HG02759 (cell line): Measurements from ENCODE around the gene KRT38.
"Not testable (repeated sequence)": the region's sequence is repeated elsewhere in the genome, so short reads cannot be mapped to it uniquely, and the experiment has no call there.

ENCODE experiments used
- ATAC-seq: cut with Tn5 transposase; IDR thresholded peaks from one replicate; pipeline ENCODE4 v1.9.1; 2021; ENCODE audit warnings: mild to moderate bottlenecking, moderate library complexity; ENCODE audit not compliant: unreplicated experiment

KRT38 gene

DNA sequence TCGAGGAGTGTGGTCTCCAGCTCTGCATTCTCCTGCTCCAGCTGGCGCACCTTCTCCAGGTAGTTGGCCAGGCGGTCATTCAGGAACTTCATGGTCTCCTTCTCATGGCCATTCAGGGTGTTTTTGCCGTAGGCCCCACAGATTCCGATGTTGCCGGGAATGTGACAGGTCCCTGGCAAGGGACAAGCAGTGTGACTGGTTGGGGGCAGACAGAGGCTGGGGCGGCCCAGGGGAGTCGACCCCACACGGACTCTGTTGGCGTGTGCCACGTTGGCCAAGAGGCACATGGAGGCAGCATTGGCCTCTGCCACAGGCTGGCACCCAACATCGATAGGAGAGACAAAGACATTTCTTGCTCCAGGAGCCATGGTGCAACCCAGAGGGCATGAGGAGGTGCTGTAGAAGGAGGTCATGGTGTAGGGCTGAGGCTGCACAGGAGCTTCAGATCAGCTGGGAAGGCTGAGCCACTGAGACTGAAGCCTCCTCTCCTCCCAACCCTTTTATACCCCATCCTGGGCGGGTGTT lies 16.6 kb downstream of the KRT38 start, which contains the start of gene KRT37:
KRT37 (minus strand) TSS at position 475 of the 525 bp plus-strand sequence; CDS start at position 413, 62 bp downstream.
- no peak for ATAC-seq

- ATAC-seq: not testable (repeated sequence)
These were observed 18.2 kb downstream of the KRT38 start for GRCh38 chr17:41422586-41422985.

GRCh38 chr17:41421617-41422016 lies 19.2 kb downstream of the KRT38 start:
- ATAC-seq: no peak

DNA sequence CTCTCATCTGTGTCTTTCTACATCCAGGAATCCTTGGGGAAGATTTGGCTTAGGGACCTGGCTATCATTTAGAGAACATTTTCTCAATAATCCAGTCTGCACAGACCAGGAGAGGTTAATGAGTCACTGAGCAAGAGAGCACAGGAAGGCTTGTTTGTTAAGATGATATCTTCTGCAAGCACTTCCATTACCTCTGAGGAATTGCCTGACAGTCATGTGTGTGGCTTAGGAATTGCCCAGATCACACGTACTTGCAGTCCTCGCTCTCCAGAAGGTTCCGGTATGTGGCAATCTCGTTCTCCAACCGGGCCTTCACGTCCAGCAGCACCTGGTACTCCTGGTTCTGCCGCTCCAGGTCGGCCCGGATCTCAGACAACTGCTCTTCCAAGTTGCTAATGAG lies 19.7 kb downstream of the KRT38 start:
- ATAC-seq: no peak

GRCh38 chr17:41420134-41420533 lies 20.6 kb downstream of the KRT38 start:
- ATAC-seq: no peak

DNA sequence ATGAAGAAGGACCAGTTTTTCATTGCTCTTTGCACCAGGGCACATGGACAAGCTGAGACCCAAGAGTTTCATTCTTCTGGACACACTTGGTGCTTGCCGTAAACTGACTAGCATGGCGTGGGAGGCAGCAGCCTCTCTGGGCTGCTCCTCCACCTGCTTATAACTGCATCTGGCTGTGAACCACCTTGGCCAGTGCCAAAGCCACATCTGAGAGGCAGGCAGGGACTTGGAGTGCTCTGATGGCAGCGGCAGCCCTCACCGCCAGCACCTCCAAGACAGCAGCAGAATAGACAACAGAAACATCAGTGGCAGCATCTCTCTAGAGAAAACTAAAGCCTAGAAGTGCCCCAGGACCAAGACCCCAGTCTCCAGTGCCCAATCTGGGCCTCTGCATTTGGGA lies 21.1 kb downstream of the KRT38 start:
- ATAC-seq: no peak

- ATAC-seq: no peak
These were observed 22.5 kb downstream of the KRT38 start for GRCh38 chr17:41418116-41418860.

DNA sequence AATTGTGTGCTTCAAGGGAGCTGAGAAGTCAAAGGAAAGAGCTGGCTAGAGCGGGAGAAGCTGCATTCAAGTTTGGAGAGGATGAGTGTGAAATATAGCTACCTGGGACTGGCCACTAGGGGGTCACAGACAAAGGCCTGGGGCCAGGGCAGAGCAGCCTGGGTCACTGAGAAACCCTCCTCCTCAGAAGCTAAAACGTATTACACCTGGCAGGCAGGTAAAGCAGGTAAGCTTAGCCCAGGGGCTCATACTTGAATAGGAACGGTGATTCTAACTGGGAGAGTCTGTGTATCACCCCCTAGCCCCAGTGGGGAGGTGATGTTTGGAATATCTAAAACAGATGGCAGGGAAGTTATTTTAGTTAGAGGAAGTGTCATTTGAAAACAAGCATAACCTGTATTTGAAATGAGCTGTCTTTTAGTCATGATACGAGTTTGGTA lies 23.2 kb downstream of the KRT38 start:
- no peak for ATAC-seq

- no peak for ATAC-seq
These were observed 23.7 kb downstream of the KRT38 start for GRCh38 chr17:41417127-41417526.

DNA sequence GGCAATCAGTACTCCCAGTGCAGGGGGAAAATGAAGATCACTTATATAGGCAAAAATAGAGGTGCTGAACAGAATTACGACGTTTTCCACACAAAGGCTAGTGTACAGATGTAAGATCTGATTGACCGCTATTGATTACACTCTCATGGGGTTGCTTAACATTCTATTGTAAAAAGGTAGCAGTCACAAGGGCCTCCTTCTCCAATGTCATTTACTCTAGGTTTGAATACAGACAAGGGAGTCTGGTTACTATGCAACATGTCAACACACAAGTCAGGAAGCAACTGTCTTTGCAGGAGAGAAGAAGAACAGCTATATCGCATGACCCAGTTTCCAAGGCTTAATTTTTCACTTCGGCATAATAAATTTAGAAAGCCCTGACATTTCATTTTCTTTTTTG lies 24.3 kb downstream of the KRT38 start:
- ATAC-seq: no peak

- ATAC-seq: no peak
These were observed 24.9 kb downstream of the KRT38 start for GRCh38 chr17:41415833-41416335.

DNA sequence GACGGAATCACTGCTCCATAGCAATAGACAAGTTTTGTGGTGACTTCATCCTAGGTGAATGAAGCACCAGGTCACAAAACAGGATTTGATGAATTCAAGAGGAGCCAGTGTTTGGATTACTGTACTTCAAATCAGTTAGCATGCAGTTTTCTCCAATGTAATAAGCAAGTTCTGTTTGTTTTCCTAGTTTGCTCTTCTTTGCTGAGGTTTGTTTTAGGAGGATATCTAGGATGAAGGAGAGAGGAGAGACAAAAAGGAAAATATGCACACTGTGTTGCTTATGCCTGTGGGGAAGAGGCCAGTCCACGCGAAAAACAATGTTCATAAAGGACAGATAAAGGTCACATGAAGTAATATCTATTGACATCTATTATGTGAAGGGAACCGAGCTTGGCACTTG lies 25.4 kb downstream of the KRT38 start:
- no peak for ATAC-seq

DNA sequence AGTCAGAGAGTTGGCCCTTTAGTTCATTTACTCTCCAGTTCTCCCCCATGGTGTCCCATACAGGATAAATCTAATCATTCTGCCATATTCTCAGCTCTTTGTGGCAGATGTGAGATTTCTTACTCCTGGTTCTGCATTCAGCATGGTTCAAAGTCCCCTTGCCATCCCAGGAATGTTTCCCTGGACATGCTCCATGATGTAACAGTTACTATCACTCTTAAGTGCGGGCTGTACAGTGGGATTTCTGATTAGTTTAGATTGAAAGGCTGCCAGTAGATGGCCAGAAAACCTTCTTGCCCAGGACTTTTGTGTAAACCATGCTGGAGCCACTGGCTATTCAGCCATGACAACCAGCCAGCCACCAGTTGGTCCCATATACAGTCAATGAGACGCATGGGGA lies 26.8 kb downstream of the KRT38 start:
- ATAC-seq: no peak

- no peak for ATAC-seq
These were observed 27.3 kb downstream of the KRT38 start for GRCh38 chr17:41413353-41413957.

GRCh38 chr17:41411072-41411840 lies 29.5 kb downstream of the KRT38 start:
- no peak for ATAC-seq

DNA sequence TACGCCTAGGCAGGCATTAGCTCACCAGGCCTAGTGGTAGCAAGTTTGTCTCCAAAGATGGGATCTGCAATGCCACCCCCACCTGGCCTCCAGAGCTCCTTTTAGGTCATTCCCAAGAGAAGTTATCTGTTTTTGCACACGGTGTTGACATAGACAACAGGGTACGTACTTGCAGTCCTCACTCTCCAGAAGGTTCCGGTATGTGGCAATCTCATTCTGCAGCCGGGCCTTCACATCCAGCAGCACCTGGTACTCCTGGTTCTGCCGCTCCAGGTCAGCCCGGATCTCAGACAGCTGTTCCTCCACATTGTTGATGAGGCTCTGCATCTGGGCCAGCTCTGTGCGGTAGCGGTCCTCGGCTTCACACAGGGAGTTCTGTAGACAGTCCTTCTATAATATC lies 33.6 kb downstream of the KRT38 start:
- ATAC-seq: no peak

GRCh38 chr17:41406205-41406604 lies 34.6 kb downstream of the KRT38 start:
- no peak for ATAC-seq

- no peak for ATAC-seq
These were observed 36.6 kb downstream of the KRT38 start for GRCh38 chr17:41404024-41404671.

DNA sequence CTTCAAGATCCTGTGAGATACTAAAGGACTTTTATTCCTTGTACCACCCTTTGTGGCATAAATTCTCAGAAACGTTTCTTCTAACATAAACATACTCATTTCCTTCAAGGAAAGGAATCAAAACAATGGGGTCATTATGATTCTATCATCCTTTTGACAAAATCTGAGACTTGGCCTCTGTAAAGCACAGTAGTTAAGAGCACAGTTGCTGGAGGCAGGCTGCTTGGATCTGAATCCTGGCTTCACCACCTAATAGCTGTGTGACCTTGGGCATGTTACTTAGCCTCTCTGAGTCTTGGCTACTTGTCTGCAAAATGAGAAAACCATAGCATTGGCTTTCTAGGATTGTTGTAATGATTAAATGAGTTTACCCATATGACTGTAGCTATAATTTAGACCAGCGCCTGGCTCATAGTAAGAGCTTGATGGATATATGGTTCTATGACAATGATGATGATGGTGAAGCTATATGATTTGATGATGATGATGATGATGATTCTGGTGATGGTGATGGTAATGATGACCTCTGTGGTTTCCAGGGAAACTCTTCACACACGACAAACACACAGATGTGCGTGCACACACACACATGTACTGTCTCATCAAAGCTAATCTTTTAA lies 37.3 kb downstream of the KRT38 start:
- no peak for ATAC-seq

DNA sequence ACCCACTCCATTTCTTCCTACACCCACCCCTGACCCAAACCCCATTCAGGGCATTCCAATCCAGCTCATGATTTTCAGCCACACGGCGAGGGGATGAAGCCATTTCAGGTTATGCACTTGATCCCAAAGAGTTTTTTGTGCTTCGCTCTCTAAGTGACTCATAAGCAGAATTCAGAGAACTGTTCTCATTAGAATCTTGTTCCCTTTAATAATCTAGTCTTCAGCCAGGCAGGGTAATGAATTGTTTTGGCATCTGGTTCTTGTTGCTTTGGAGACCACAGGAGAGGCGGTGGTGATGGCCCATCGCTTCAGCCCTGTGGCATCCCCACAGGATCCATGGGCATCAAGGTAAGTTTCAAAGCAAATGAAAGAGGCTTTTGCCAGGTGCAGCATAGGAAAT lies 38.6 kb downstream of the KRT38 start:
- ATAC-seq: no peak
